Measurements from ENCODE around the gene ADAMTS5. TPM values are rescaled to one million over a fixed set of nuclear protein-coding genes. Genes with fewer than 3 reads are reported as not detected.

Gene ADAMTS5
- total RNA-seq, 1 donor from 2014 or later = 60.0 TPM

DNA sequence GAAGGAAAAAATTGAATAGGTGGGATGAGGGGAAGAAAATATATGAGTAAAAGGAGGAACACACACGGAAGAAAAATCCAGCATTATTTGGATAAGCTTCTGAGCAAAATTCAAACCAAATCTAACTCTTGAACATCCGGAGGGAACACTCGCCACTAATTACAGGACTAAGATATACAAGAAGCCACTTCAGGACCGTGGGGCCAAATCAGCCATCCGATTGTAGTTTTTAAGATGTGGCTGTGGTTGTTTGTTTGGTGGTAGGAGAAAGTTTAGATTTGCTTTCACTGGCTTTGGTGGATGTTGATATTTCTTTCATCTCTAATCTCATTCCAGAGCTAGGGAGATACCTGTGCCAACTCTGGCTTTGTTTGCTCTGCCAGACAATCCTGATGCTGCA, 78.0 kb downstream of the ADAMTS5 start:
- DNase-seq (ENCODE audit: low spot score) = no peak

DNA sequence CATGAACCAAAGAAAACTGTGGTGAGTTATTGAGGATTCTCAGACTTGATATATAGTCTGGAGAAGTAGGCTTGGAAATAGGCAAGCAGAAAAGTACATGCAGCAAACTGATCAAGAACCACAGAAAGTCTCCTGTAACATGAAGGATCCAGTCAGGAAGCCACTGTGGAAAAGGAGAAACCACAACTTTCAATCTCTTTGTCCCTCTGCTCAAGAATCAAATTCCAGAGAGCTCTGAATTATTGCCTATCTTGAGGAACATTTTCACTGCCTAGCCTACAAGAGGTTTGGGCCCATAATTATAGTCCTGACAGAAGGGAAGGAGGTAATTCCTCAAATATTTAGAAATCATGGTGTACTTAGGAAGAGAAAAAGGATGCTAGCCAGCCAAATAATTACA, 78.6 kb downstream of the ADAMTS5 start:
- DNase-seq (ENCODE audit: low spot score) = no peak

DNA sequence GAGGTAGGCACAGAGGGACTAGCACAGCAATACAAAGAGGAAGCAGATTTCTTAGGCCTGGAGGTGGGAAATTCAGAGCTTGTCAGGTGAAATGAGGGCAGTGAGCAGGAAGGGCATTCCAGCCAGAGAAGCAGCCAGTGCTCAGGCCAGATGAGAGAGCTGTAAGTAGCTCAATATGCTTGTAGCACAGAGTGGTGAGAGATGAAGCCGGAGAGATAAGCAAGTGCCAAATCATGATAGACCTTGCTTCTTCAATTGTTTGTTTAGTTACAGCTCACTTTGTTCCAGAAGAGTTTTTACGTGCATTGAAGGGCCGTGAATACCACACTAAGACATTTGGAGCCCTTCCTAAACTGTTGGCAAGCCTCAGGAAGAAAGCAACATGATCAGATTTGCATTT, 79.6 kb downstream of the ADAMTS5 start:
- DNase-seq (ENCODE audit: low spot score) = no peak

DNA sequence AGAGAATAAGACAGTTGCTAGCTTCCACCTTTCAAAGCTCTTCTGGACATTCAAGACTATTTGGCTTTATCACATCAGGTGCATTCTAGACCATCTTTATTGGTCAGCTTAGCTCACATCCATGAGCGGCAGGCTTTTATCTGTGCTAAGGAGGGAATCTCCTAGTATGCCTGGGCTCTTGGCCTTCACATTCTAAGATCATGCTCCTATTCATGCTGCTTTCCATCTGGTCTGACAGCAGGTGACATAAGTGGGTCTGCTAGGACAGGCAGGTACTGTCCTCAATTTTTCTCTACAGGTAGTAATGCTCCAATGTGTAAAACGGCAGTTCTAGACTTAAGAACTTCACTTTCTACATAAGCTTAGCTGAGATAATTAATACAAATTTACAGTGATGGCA, 82.5 kb downstream of the ADAMTS5 start:
- DNase-seq (ENCODE audit: low spot score) = no peak

DNA sequence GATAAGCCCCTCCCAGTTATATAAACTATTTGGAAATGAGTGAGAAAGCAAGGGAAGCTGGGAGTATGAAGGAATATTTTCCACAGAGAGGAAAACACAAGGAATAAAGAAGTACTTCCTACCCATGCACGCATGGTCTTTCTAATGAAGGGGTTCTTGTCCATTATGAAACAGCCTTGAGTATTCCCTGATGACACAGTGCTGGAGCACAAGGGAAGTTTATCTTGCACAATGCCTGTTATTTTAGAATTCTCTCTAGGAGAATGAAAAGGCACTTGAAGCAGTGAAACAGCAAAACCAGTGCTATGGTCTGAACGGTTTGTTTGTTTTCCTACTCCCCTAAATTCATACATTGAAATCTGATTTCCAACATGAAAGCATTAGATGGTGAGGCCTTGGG, 83.1 kb downstream of the ADAMTS5 start:
- no peak for DNase-seq (ENCODE audit: low spot score)

DNA sequence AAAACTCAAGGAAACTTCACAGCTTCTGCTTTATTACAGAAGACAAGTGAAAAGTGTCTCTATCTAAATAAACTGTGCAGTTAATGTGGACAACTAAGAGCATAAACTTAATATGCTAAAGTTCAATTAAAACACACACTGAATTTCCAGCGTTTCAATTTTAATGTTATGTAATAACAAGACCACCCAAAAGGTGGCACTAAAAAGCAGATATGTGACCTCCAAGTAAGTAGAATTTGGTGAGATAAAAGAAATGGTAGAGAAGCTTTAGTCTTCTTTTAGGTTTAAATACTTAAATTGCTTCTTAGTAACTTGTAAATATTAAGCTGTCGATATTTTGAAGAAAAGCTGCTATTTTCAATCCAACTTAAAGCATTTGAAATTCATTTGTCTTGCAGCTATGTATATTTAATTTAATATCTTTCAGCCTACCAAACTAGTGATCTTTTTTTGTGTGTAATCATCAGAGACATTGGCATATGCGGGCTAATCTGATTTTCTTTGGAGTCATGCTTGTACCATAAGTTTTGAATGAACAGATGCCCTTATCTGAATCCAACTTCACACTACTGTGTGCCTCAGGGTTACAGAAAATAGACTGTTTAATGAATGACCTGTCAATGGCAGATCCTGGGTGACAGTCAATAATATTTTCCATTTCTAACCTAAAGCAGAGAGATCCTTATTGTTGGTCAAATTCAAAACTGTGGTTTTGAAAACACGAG, 85.2 kb downstream of the ADAMTS5 start:
- no peak for DNase-seq (ENCODE audit: low spot score)

DNA sequence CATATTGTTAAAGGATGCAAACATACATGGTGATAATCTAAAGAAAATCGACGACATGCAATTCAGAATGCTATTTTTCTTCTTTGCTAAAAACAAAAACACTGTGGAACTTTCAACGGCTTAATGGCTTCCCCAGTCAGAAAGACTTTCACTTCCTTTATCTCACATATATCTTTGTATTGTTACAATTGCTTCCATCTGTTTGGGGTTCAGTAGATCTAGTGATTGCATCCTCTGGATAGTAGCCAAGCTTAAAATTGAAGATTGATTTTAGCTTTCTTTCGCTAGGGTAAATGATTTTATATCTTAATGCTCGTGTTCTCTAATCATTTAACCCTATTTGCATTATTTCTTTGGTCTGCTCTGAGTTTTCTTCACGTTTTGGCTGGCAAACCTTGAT, 89.9 kb downstream of the ADAMTS5 start:
- DNase-seq (ENCODE audit: low spot score) = no peak

DNA sequence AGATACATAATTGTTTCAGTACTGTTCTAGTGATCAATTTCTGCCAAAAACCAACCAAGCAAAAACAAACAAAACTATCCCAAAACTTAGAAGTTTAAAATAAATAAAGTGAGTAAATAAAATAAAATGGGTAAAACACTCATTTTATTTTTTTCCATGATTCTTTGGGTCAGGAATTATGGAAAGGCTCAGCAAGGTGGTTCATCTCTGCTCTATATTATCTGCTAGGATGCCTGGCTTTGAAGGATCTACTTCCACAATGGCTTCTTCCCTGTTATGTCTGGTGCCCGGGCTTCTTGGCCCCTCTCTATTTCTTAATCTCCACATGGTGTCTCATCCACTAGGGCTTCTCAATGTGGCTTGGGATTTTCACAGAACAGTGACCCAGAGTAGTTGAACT, 92.5 kb downstream of the ADAMTS5 start:
- DNase-seq (ENCODE audit: low spot score) = no peak

Small RNA genes lying within 50 kb of the gene (microRNA-seq; reads per million reads assigned to microRNA genes)
- not detected for gene MIR4759 (ENCODE audit: borderline number of aligned reads)

Other genes with a start within 250 kb of the ADAMTS5 start
- gene ADAMTS1, start 121.7 kb downstream of the ADAMTS5 start, total RNA-seq = 480 TPM

Data from mesenteric fat pad (tissue), 1 donor.